ENCODE results near the gene PEF1. TPM values are rescaled to one million over a fixed set of nuclear protein-coding genes. Genes with fewer than 3 reads are reported as not detected.
A peak's percentile ranks its signal among the peaks of the same experiment; 100 is the strongest.

PEF1 gene
- total RNA-seq, 4 donors from 2014 or later: 180 to 355 (median 312) TPM

DNA sequence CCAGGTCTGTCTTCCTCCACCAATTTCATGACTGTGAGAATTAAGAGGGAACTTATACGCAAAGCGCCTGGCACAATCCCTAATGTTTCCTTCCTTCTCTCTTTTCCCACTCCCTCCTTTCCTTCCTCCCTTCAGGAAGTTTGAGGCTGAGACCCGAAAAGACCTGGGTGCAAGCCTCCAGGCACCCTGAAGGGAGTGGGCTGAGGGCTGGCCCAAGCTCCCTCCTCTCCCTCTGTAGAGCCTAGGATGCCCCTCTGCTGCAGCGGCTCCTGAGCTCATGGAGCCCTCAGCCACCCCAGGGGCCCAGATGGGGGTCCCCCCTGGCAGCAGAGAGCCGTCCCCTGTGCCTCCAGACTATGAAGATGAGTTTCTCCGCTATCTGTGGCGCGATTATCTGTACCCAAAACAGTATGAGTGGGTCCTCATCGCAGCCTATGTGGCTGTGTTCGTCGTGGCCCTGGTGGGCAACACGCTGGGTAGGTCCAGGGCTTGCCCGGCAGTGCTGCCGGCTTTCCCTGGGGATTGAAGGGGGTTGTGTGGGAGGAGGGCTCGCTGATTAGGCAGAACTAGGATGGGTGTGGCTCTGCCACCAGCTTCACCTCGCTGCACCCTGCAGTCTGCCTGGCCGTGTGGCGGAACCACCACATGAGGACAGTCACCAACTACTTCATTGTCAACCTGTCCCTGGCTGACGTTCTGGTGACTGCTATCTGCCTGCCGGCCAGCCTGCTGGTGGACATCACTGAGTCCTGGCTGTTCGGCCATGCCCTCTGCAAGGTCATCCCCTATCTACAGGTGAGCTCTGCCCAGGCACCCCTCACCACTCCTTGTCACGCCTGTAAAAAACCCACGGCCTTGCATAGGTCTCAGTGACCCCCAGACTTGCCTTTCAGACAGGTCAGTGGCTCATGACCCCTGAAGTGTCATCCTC is 25.5 kb downstream of the PEF1 start:
- Histone ChIP-seq H3K36me3 (no peaks in the 10 kb centered on the region), H3K4me1 (peaks cover 6 to 24% of the 10 kb centered on the region in 2 donors), H3K27ac (no peak overlapping the region), H3K27me3 (no peaks in the 10 kb centered on the region), H3K9me3 (no peaks in the 10 kb centered on the region), H3K4me3 (replicated peaks in 1 of 3) (no peak overlapping the region)
- intact Hi-C loops (cut with DNase I): no loop called here
- WGBS, 2 donors: 78 to 79% methylated on average over 22 of the region's 23 CpGs
- TF ChIP-seq, protein P1, sequence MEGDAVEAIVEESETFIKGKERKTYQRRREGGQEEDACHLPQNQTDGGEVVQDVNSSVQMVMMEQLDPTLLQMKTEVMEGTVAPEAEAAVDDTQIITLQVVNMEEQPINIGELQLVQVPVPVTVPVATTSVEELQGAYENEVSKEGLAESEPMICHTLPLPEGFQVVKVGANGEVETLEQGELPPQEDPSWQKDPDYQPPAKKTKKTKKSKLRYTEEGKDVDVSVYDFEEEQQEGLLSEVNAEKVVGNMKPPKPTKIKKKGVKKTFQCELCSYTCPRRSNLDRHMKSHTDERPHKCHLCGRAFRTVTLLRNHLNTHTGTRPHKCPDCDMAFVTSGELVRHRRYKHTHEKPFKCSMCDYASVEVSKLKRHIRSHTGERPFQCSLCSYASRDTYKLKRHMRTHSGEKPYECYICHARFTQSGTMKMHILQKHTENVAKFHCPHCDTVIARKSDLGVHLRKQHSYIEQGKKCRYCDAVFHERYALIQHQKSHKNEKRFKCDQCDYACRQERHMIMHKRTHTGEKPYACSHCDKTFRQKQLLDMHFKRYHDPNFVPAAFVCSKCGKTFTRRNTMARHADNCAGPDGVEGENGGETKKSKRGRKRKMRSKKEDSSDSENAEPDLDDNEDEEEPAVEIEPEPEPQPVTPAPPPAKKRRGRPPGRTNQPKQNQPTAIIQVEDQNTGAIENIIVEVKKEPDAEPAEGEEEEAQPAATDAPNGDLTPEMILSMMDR (IDR thresholded peaks at IDR 0.05): no peak
- TF ChIP-seq POLR2A (IDR thresholded peaks at IDR 0.05): no peak
- DNase-seq: no peak

DNA sequence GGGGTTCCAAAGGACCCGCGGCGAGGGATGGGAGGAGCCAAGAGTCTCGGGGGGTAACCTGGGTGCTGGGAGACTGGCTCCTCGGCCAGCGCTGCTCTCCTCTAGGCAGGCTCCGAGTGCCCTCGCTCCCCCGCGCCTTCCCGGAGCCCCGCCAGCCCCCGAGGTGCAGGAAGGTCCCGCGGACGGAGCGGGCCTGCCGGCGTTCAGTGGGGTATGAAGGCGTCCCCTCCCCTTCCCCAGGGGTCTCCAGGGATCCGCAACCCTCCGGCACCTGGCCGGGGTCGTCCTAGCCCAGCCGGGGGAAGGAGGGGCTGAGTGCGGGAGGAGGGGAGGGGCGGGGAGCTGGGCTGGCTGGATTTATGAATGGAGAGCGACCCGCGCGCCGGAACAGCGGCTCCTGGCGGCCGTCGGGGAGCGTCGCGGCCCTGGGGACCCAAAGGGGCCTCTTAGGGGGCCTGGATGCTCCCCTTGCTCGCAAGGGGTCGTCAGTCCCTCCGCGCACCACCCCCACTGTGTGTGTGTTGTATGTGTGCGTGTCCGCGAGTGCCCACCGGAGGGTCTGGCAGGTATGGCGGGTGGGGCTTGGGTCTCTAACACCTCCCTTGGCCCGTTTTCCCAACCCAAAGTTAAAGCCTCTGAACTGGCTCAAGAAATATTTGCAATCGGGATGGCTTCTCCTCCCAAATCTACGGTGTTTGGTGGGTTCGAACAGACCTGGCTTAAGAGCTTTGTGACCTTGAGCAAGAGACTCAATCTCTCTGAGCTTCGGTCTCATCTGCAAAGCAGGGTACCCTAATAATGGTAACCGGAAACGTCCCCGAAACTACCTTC is 26.5 kb downstream of the PEF1 start:
- intact Hi-C loops (cut with DNase I): no loop called here
- no peak for TF ChIP-seq POLR2A (IDR thresholded peaks at IDR 0.05)
- TF ChIP-seq, protein P1 (IDR thresholded peaks at IDR 0.05): peak; percentile 58 to 94 (median 79)
- peak; percentile 64 for DNase-seq
- Histone ChIP-seq H3K27ac (no peak overlapping the region), H3K27me3 (no peaks in the 10 kb centered on the region), H3K4me3 (replicated peaks in 1 of 3) (peak overlapping the region; percentile 19 to 56 (median 23)), H3K4me1 (peaks cover 9 to 32% of the 10 kb centered on the region in 2 donors), H3K36me3 (no peaks in the 10 kb centered on the region), H3K9me3 (no peaks in the 10 kb centered on the region)
- WGBS, 2 donors: 24 to 45% methylated on average over 12 to 33 of the region's 56 CpGs

DNA sequence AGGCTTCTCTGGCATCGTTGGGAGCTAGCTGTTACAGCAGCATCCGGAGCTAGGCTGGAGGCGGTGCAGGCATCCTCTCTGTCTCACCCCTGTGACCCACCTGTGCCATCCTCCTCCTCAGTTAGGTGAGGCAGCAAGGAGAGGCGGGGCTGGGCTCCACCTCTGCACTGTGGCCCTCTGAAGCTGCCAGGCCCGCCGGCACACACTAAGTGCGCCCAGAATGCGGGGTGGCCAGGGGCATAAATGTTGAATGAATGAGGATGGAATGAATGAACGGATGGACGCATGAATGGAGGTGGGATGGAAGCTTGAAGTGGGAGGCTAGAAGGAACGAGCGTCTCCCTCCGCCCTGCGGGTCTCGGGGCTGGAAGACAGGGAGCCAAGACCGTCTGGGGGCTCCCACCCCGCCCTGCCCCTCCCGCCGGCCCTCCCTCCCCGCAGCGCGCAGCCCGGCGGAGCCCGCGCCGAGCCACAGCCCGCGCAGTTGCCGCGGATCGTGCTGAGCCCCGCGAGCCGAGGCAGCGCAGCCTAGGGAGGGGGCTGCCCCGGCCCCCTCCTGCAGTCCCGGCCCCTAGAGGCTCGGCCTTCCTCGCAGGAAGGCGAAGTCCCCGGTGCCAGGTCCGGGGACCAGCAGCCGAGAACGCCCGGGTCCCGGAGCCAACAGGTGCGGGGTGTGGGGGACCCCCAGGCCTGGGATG is 27.3 kb downstream of the PEF1 start, which contains the start of gene HCRTR1:
Gene HCRTR1 (plus strand): TSS at position 472 of the 698 bp plus-strand sequence. CDS start 1,504 bp downstream, outside the sequence.
- H3K9me3 ChIP-seq: no peaks in the 10 kb centered on the region
- H3K4me3 ChIP-seq (replicated peaks in 1 of 3): peak within 1 kb of the TSS; percentile 19 to 56 (median 23)
- WGBS, 2 donors: 23 to 26% methylated on average over 19 to 23 of the region's 48 CpGs
- H3K27me3 ChIP-seq: no peaks in the 10 kb centered on the region
- TF ChIP-seq, protein P1 (IDR thresholded peaks at IDR 0.05): no peak
- TF ChIP-seq POLR2A (IDR thresholded peaks at IDR 0.05): no peak
- intact Hi-C loops (cut with DNase I): no loop called here
- no peak within 1 kb of the TSS for H3K27ac ChIP-seq
- DNase-seq: no peak
- no peaks in the 10 kb centered on the region for H3K36me3 ChIP-seq
- peaks cover 9 to 32% of the 10 kb centered on the region in 2 donors for H3K4me1 ChIP-seq

DNA sequence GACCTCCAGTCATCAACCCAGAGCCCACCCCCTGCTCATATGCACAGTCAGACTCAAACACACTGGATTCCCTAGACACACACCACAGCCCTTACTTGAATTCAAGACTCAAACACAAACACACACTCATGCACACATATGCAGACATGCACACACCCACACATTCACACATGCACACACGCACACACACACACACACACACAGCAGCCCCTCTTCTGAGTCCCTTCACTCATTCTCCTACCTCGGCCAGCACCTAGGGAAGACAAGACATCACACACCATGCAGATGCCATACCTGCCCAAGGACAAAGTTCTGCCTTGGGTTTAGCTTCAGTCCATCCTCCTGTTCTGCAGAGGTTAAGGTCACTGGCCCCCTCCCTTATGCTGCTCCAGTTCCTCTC is 28.7 kb downstream of the PEF1 start:
- no peaks in the 10 kb centered on the region for H3K27me3 ChIP-seq
- H3K9me3 ChIP-seq: no peaks in the 10 kb centered on the region
- peaks cover 9 to 32% of the 10 kb centered on the region in 2 donors for H3K4me1 ChIP-seq
- 42 to 78% methylated on average over 2 of the region's 2 CpGs for WGBS, 2 donors
- no peaks in the 10 kb centered on the region for H3K36me3 ChIP-seq
- DNase-seq: no peak
- no peak for TF ChIP-seq POLR2A (IDR thresholded peaks at IDR 0.05)
- TF ChIP-seq, protein P1 (IDR thresholded peaks at IDR 0.05): no peak
- no peak overlapping the region for H3K27ac ChIP-seq
- intact Hi-C loops (cut with DNase I): no loop called here
- H3K4me3 ChIP-seq (replicated peaks in 1 of 3): no peak overlapping the region

Data from thyroid gland (tissue), 4 donors.